CD4-positive, alpha-beta T cell (primary cell): ENCODE data around the gene REM1. TPM values are rescaled to one million over a fixed set of nuclear protein-coding genes. Genes with fewer than 3 reads are reported as not detected.

Experiments used
- ATAC-seq: fragments of 200-7000 bp; cut with Tn5 transposase; one replicate; pipeline ENCODE4 v1.10.0; 2022; ENCODE audit warnings: mild to moderate bottlenecking; ENCODE audit not compliant: poor library complexity
- CTCF ChIA-PET: fragments of 350-600 bp; sonication (Branson Sonifier 250); formaldehyde crosslinking; loops from one replicate; lab custom pipeline; 2021; ENCODE audit warnings: antibody characterized with exemption, inconsistent platforms; lab: Charles Lee
- POLR2A ChIA-PET: fragments of 350-600 bp; sonication (Branson Sonifier 250); formaldehyde crosslinking; loops from one replicate; lab custom pipeline; 2021; ENCODE audit warnings: antibody characterized with exemption, inconsistent platforms; lab: Charles Lee
- DNase-seq, 14 experiments: peaks; one replicate each; pipeline ENCODE4 v3.0.0-alpha.2; 2013 to 2020; ENCODE audit warnings: mixed read lengths in 2 of 14
- H3K27ac ChIP-seq, 2 donors: one replicate each; pipeline versions ENCODE4 v1.5.1 to v1.7.0; 2013; ENCODE audit warnings: low read length in 2 of 2, low read depth in 1 of 2, mild to moderate bottlenecking in 1 of 2
- H3K27me3 ChIP-seq, 2 experiments: 1 replicate in 1 of 2; 2 replicates in 1 of 2; pipeline versions ENCODE4 v1.6.1 to v1.7.0; 2013; ENCODE audit warnings: low read length in 2 of 2, control low read depth in 1 of 2, mild to moderate bottlenecking in 1 of 2, moderate library complexity in 1 of 2; ENCODE audit not compliant: insufficient read depth in 2 of 2, control insufficient read depth in 1 of 2
- H3K36me3 ChIP-seq: one replicate; pipeline ENCODE4 v1.6.1; 2013; ENCODE audit warnings: low read length, control low read depth; ENCODE audit not compliant: insufficient read depth
- H3K4me1 ChIP-seq: one replicate; pipeline ENCODE4 v1.6.1; 2013; ENCODE audit warnings: low read length, control low read depth; ENCODE audit not compliant: insufficient read depth
- H3K4me3 ChIP-seq: one replicate; pipeline ENCODE4 v1.5.1; 2013; ENCODE audit warnings: mild to moderate bottlenecking, low read length, moderate library complexity
- H3K9me3 ChIP-seq, 2 experiments: 1 replicate in 1 of 2; 2 replicates in 1 of 2; pipeline versions ENCODE4 v1.6.1 to v1.7.0; 2013; ENCODE audit warnings: low read length in 2 of 2, mild to moderate bottlenecking in 2 of 2, control low read depth in 1 of 2, moderate library complexity in 1 of 2; ENCODE audit not compliant: control insufficient read depth in 1 of 2, insufficient read depth in 1 of 2
- H3K27ac Mint-ChIP-seq: one replicate; pipeline ENCODE4 v1.8.0; 2020; ENCODE audit warnings: mixed read lengths
- H3K27me3 Mint-ChIP-seq: one replicate; pipeline ENCODE4 v1.8.0; 2021; ENCODE audit warnings: mixed read lengths
- H3K36me3 Mint-ChIP-seq: one replicate; pipeline ENCODE4 v1.8.0; 2021; ENCODE audit warnings: low read depth, mixed read lengths
- H3K4me1 Mint-ChIP-seq: one replicate; pipeline ENCODE4 v1.8.0; 2021; ENCODE audit warnings: low read depth, mixed read lengths
- H3K4me3 Mint-ChIP-seq: one replicate; pipeline ENCODE4 v1.8.0; 2020; ENCODE audit warnings: mild to moderate bottlenecking, mixed read lengths
- H3K9me3 Mint-ChIP-seq: one replicate; pipeline ENCODE4 v1.8.0; 2020; ENCODE audit warnings: mixed read lengths
- CTCF ChIP-seq: fragments of 200-600 bp; IDR thresholded peaks from one replicate; pipeline ENCODE4 v1.8.0; 2022; ENCODE audit warnings: antibody characterized with exemption, mild to moderate bottlenecking
- intact Hi-C, 2 experiments: fragments of 100-400 bp; cut with DNase I in 1 of 2; cut with micrococcal nuclease in 1 of 2; formaldehyde crosslinking; loops; one replicate each; pipeline versions ENCODE4 v1.15.1 to v1.9.0; 2023 to 2025; cut with DNase I, micrococcal nuclease
- total RNA-seq, 174 experiments: library from RNA in 2 of 174; stranded (reverse) in 2 of 174; gene quantifications; one replicate each; pipeline ENCODE4 v1.2.3 and lab custom pipeline; 2021 to 2026

The REM1 gene
- total RNA-seq, 2 experiments from 2014 or later, result not detected

- ATAC-seq (no peak), DNase-seq (no peak)
- Mint-ChIP-seq H3K9me3 (no peaks in the 10 kb centered on the region), H3K27me3 (peaks cover 62% of the 10 kb centered on the region), H3K27ac (no peak overlapping the region), H3K4me3 (no peak overlapping the region), H3K36me3 (no peaks in the 10 kb centered on the region), H3K4me1 (no peaks in the 10 kb centered on the region)
- Histone ChIP-seq H3K27me3 (peaks cover 22 to 35% of the 10 kb centered on the region in 2 experiments), H3K9me3 (peaks cover 0 to 17% of the 10 kb centered on the region in 2 experiments), H3K27ac (no peak overlapping the region), H3K4me1 (peaks cover 8% of the 10 kb centered on the region), H3K36me3 (no peaks in the 10 kb centered on the region), H3K4me3 (no peak overlapping the region)
- intact Hi-C loops, result no loop called here
- no peak for TF ChIP-seq CTCF
- ChIA-PET CTCF (interaction anchor here (0.8 to 1.3 kb wide), 2 partner anchors 15 to 27 kb away, joined by 3 read pairs; no protein-coding TSS in a partner anchor), POLR2A (no interaction called here)
Observed at GRCh38 chr20:31475472-31476293, 595 bp downstream of the REM1 start.

DNA sequence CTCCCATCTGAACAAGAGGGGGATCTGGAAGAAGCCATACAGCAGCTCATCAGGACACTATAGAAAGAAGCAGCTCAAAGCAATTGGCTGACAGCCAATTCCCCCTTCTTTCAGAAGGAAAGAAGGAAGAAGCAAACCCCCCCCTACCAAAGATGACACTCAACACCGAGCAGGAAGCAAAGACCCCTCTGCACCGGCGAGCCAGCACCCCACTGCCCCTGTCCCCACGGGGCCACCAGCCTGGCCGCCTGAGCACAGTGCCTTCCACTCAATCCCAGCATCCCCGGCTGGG, 1.2 kb downstream of the REM1 start:
- Mint-ChIP-seq H3K27ac (no peak overlapping the region), H3K9me3 (no peaks in the 10 kb centered on the region), H3K36me3 (no peaks in the 10 kb centered on the region), H3K4me1 (no peaks in the 10 kb centered on the region), H3K4me3 (no peak overlapping the region), H3K27me3 (peaks cover 64% of the 10 kb centered on the region)
- POLR2A ChIA-PET, result no interaction called here
- TF ChIP-seq CTCF, result no peak
- Histone ChIP-seq H3K9me3 (peaks cover 0 to 17% of the 10 kb centered on the region in 2 experiments), H3K4me1 (peaks cover 8% of the 10 kb centered on the region), H3K27me3 (peaks cover 22 to 35% of the 10 kb centered on the region in 2 experiments), H3K4me3 (no peak overlapping the region), H3K27ac (no peak overlapping the region), H3K36me3 (no peaks in the 10 kb centered on the region)
- CTCF ChIA-PET, result no interaction called here
- DNase-seq, result no peak
- intact Hi-C loops, result no loop called here
- ATAC-seq, result no peak

DNA sequence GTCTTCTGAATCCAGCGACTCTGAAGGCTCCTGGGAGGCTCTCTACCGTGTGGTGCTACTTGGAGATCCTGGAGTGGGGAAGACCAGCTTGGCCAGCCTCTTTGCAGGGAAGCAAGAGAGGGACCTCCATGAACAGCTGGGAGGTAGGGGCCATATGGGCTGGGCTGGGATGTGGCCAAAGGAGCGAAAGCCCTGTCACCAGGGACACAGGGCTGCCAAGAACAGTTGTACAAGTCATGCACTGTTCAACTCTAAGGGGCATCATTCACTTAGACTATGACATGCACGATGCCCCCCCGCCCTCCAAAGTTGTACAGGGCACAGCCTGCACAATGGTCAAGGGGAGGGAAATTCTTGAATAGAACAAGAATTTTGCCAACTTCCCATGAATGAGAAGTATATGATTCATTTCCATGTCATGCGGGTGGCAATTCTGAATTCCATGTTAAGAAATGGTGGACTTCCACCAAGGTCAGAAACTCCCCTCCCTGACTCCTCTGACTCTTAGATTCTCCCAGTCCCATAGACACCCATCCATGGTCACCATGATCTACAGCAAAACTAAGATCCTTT, 1.6 kb downstream of the REM1 start:
- ATAC-seq (no peak), DNase-seq (no peak)
- Mint-ChIP-seq H3K27ac (no peak overlapping the region), H3K36me3 (no peaks in the 10 kb centered on the region), H3K4me3 (no peak overlapping the region), H3K9me3 (no peaks in the 10 kb centered on the region), H3K27me3 (peaks cover 69% of the 10 kb centered on the region), H3K4me1 (no peaks in the 10 kb centered on the region)
- intact Hi-C loops, result no loop called here
- ChIA-PET CTCF (no interaction called here), POLR2A (no interaction called here)
- peaks cover 0 to 17% of the 10 kb centered on the region in 2 experiments for H3K9me3 ChIP-seq
- no peaks in the 10 kb centered on the region for H3K36me3 ChIP-seq
- peaks cover 8% of the 10 kb centered on the region for H3K4me1 ChIP-seq
- H3K4me3 ChIP-seq, result no peak overlapping the region
- TF ChIP-seq CTCF, result no peak
- no peak overlapping the region for H3K27ac ChIP-seq
- peaks cover 22 to 35% of the 10 kb centered on the region in 2 experiments for H3K27me3 ChIP-seq
